Endodermal cell (in vitro differentiated cells): ENCODE results near the gene TNFAIP8L1. TPM values are rescaled to one million over a fixed set of nuclear protein-coding genes. Genes with fewer than 3 reads are reported as not detected.

Source experiments
- DNase-seq: peaks from one replicate; pipeline ENCODE4 v3.0.0-alpha.2; 2017
- H3K27ac ChIP-seq: 2 replicates; pipeline ENCODE4 v1.5.1; 2013; ENCODE audit warnings: mild to moderate bottlenecking, low read depth, low read length, moderate library complexity
- H3K27me3 ChIP-seq: 2 replicates; pipeline ENCODE4 v1.6.1; 2013; ENCODE audit warnings: mild to moderate bottlenecking, low read length, moderate library complexity; ENCODE audit not compliant: insufficient read depth, control insufficient read depth, poor library complexity, severe bottlenecking
- H3K36me3 ChIP-seq: 2 replicates; pipeline ENCODE4 v1.7.0; 2013; ENCODE audit warnings: mild to moderate bottlenecking, low read length, moderate library complexity; ENCODE audit not compliant: control insufficient read depth, insufficient read depth
- H3K4me1 ChIP-seq: one replicate; pipeline ENCODE4 v1.7.0; 2013; ENCODE audit warnings: low read length; ENCODE audit not compliant: control insufficient read depth, insufficient read depth
- H3K4me3 ChIP-seq: 2 replicates; pipeline ENCODE4 v1.5.1; 2013; ENCODE audit warnings: mild to moderate bottlenecking, low read length, moderate library complexity
- H3K9ac ChIP-seq: 2 replicates; pipeline ENCODE4 v1.6.1; 2013; ENCODE audit warnings: mild to moderate bottlenecking, low read length, moderate library complexity; ENCODE audit not compliant: poor library complexity, severe bottlenecking; ENCODE audit errors: extremely low read depth
- H3K9me3 ChIP-seq: 2 replicates; pipeline ENCODE4 v1.6.1; 2013; ENCODE audit warnings: mild to moderate bottlenecking, low read length, moderate library complexity; ENCODE audit not compliant: control insufficient read depth
- H3K27ac Mint-ChIP-seq: 2 replicates; pipeline ENCODE4 v1.8.0; 2020; ENCODE audit warnings: mixed read lengths
- H3K27me3 Mint-ChIP-seq: 2 replicates; pipeline ENCODE4 v1.8.0; 2021; ENCODE audit warnings: mild to moderate bottlenecking, mixed read lengths; ENCODE audit not compliant: insufficient read depth
- H3K36me3 Mint-ChIP-seq: 2 replicates; pipeline ENCODE4 v1.8.0; 2020; ENCODE audit warnings: low read depth, mixed read lengths
- H3K4me1 Mint-ChIP-seq: 2 replicates; pipeline ENCODE4 v1.8.0; 2020; ENCODE audit warnings: mixed read lengths
- H3K4me3 Mint-ChIP-seq: 2 replicates; pipeline ENCODE4 v1.8.0; 2020; ENCODE audit warnings: mild to moderate bottlenecking, moderate library complexity, mixed read lengths
- H3K9me3 Mint-ChIP-seq: 2 replicates; pipeline ENCODE4 v1.8.0; 2020; ENCODE audit warnings: mild to moderate bottlenecking, mixed read lengths
- CTCF ChIP-seq: fragments of 200-600 bp; sonication (generic); conservative IDR thresholded peaks from 2 replicates; pipeline ENCODE4 v1.5.0; 2021; ENCODE audit warnings: antibody characterized with exemption, mild to moderate bottlenecking
- WGBS, 2 experiments: methylation state at CpG; one replicate each; pipeline versions ENCODE4 v1.1.5 to v1.1.7; 2013; ENCODE audit warnings: missing lambda C conversion rate in 2 of 2, mixed read lengths in 1 of 2; ENCODE audit not compliant: insufficient coverage in 1 of 2, insufficient read length in 1 of 2; 5-methylcytosine and 5-hydroxymethylcytosine counted together
- total RNA-seq, 2 donors: library from RNA; stranded (reverse); fragmentation: NEBNext Ultra II Directional in 1 of 2; extraction: Animal tissue kit (Norgen Biotek cat#: 25700) in 1 of 2; gene quantifications; 2 replicates in 1 of 2; 3 replicates in 1 of 2; pipeline ENCODE4 v1.2.1, GENCODE V29; 2021

TNFAIP8L1 gene
- total RNA-seq, 2 donors from 2014 or later, result 18.1 to 25.5 TPM

- H3K9me3 ChIP-seq, result no peaks in the 10 kb centered on the region
- no peak for TF ChIP-seq CTCF
- DNase-seq, result no peak
- no peaks in the 10 kb centered on the region for H3K9me3 Mint-ChIP-seq
- H3K4me1 Mint-ChIP-seq, result no peaks in the 10 kb centered on the region
- no peak overlapping the region for H3K27ac ChIP-seq
- no peaks in the 10 kb centered on the region for H3K36me3 ChIP-seq
- H3K27me3 Mint-ChIP-seq, result peaks cover 44% of the 10 kb centered on the region
- no peak overlapping the region for H3K9ac ChIP-seq
- WGBS, 2 experiments, result 85 to 86% methylated on average over 7 to 10 of the region's 10 CpGs
- H3K4me3 ChIP-seq, result no peak overlapping the region
- H3K4me3 Mint-ChIP-seq, result no peak overlapping the region
- H3K36me3 Mint-ChIP-seq, result no peaks in the 10 kb centered on the region
- H3K4me1 ChIP-seq, result no peaks in the 10 kb centered on the region
- H3K27me3 ChIP-seq, result peaks cover 38% of the 10 kb centered on the region
- no peak overlapping the region for H3K27ac Mint-ChIP-seq
Observed at GRCh38 chr19:4600082-4600481, 39.2 kb upstream of the TNFAIP8L1 start.

- no peak for TF ChIP-seq CTCF
- no peak overlapping the region for H3K4me3 Mint-ChIP-seq
- H3K27me3 ChIP-seq, result peaks cover 38% of the 10 kb centered on the region
- H3K27me3 Mint-ChIP-seq, result peaks cover 44% of the 10 kb centered on the region
- H3K9me3 ChIP-seq, result no peaks in the 10 kb centered on the region
- no peak overlapping the region for H3K4me3 ChIP-seq
- H3K27ac Mint-ChIP-seq, result no peak overlapping the region
- H3K36me3 ChIP-seq, result no peaks in the 10 kb centered on the region
- H3K9me3 Mint-ChIP-seq, result no peaks in the 10 kb centered on the region
- H3K4me1 ChIP-seq, result no peaks in the 10 kb centered on the region
- DNase-seq, result no peak
- H3K4me1 Mint-ChIP-seq, result no peaks in the 10 kb centered on the region
- H3K36me3 Mint-ChIP-seq, result no peaks in the 10 kb centered on the region
- no peak overlapping the region for H3K27ac ChIP-seq
- WGBS, 2 experiments, result 68 to 79% methylated on average over 4 to 5 of the region's 5 CpGs
- no peak overlapping the region for H3K9ac ChIP-seq
Observed at GRCh38 chr19:4600893-4601292, 38.4 kb upstream of the TNFAIP8L1 start.

GRCh38 chr19:4602173-4602788 lies 37.0 kb upstream of the TNFAIP8L1 start:
- H3K27me3 Mint-ChIP-seq, result peaks cover 33% of the 10 kb centered on the region
- H3K9me3 Mint-ChIP-seq, result no peaks in the 10 kb centered on the region
- Histone ChIP-seq H3K4me3 (no peak overlapping the region), H3K27me3 (peaks cover 29% of the 10 kb centered on the region), H3K27ac (no peak overlapping the region), H3K9me3 (no peaks in the 10 kb centered on the region), H3K36me3 (no peaks in the 10 kb centered on the region), H3K4me1 (no peaks in the 10 kb centered on the region), H3K9ac (no peak overlapping the region)
- H3K36me3 Mint-ChIP-seq, result no peaks in the 10 kb centered on the region
- H3K4me1 Mint-ChIP-seq, result no peaks in the 10 kb centered on the region
- no peak overlapping the region for H3K27ac Mint-ChIP-seq
- 84 to 89% methylated on average over 5 of the region's 5 CpGs for WGBS, 2 experiments
- no peak for TF ChIP-seq CTCF
- H3K4me3 Mint-ChIP-seq, result no peak overlapping the region
- DNase-seq, result no peak
